GM21619 (cell line): ENCODE measurements around the gene MAP3K19.
"Not testable (repeated sequence)": the region's sequence is repeated elsewhere in the genome, so short reads cannot be mapped to it uniquely, and the experiment has no call there.

Experiments
- ATAC-seq: cut with Tn5 transposase; IDR thresholded peaks from one replicate; pipeline ENCODE4 v1.9.1; 2021; ENCODE audit not compliant: unreplicated experiment

The MAP3K19 gene, protein sequence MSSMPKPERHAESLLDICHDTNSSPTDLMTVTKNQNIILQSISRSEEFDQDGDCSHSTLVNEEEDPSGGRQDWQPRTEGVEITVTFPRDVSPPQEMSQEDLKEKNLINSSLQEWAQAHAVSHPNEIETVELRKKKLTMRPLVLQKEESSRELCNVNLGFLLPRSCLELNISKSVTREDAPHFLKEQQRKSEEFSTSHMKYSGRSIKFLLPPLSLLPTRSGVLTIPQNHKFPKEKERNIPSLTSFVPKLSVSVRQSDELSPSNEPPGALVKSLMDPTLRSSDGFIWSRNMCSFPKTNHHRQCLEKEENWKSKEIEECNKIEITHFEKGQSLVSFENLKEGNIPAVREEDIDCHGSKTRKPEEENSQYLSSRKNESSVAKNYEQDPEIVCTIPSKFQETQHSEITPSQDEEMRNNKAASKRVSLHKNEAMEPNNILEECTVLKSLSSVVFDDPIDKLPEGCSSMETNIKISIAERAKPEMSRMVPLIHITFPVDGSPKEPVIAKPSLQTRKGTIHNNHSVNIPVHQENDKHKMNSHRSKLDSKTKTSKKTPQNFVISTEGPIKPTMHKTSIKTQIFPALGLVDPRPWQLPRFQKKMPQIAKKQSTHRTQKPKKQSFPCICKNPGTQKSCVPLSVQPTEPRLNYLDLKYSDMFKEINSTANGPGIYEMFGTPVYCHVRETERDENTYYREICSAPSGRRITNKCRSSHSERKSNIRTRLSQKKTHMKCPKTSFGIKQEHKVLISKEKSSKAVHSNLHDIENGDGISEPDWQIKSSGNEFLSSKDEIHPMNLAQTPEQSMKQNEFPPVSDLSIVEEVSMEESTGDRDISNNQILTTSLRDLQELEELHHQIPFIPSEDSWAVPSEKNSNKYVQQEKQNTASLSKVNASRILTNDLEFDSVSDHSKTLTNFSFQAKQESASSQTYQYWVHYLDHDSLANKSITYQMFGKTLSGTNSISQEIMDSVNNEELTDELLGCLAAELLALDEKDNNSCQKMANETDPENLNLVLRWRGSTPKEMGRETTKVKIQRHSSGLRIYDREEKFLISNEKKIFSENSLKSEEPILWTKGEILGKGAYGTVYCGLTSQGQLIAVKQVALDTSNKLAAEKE (N-terminal part only)

DNA sequence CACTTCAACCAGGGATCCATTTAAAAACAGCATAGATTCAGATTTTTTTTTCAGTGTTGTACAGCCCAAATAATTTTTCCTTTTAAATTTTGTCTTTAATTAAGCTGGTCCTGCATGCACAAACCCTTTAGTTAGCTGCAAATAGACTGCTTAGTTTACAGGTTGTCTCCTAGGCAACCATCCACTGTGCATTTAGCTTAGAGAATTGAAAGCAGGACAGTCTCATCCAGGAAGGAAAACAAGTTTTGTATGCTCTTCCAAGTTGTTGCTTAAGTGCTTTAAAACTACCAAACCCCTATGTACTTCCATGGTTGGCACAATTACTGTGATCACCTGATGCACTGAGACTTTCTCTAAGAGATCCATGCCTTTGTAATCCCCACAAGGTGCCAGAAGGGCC lies at the start of gene MAP3K19:
TSS of gene MAP3K19 (minus strand) at position 148 of the 400 bp plus-strand sequence. CDS start 22,800 bp downstream, outside the sequence.
- ATAC-seq: no peak

DNA sequence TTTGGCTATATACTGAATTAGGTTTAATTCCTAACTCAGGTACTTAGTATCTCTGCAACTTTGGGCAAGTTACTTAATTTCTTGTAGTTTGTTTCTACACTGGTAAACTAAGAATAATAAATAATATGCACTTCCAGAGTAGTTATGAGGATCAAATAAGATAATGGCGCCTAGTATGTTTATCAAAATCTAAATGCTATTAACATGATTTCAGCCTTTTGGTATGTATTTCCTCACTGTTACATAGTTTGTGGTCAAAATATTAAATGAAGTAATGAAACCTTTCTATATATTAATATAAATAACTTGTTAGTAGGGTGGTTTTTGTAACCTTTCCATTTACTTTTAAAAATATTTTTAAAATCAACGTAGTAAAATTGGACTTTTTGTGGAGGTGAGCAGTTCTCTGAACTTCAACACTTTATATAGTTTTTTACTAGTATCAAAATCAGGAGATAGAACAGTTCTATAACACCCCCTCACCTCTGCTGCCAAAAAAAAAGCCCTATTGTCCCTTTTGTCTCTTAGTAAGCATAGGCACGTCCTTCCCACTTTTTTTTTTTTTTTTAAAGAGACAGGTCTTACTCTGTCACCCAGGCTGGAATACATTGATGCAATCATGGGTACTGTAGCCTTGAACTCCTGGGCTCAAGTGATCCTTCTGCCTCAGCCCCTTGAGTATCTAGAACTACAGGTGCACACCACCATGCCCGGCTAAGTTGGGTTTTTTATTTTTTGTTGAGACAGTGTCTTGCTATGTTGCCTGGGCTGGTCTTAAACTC lies 49.6 kb upstream of the MAP3K19 start:
- ATAC-seq: no peak

DNA sequence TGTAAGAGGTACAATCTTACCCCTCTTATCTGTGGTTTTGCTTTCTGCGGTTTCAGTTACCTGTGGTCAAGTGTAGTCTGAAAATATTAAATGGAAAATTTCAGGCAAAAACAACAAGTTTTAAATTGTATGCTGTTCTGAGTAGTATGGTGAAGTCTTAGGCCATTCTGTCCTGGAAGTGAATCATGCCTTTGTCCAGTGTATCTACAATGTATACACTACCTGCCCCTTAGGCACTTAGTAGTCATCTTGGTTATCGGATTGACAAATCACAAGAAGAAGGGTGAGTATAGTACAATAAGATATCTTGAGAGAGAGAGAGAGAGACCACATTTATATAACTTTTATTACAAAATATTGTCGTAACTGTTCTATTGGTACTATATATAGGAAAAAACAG lies 48.3 kb upstream of the MAP3K19 start:
- no peak for ATAC-seq

DNA sequence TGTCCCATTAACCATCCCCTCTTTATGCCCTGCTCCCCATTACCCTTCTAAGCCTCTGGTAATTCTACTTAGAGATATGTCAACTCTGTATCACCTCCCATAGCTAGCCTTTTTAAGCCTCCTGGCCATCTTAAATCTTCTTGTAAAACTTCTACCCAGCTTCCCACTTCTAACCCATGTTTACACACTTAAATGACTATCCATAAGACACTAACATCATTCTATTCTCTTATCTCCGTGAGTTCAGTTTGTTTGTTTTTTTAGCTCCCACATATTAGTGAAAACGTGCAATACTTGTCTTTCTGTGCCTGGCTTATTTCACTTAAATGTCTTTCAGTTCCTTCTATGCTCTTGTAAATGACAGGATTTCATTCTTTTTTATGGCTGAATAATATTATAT lies 47.3 kb upstream of the MAP3K19 start:
- ATAC-seq: no peak

DNA sequence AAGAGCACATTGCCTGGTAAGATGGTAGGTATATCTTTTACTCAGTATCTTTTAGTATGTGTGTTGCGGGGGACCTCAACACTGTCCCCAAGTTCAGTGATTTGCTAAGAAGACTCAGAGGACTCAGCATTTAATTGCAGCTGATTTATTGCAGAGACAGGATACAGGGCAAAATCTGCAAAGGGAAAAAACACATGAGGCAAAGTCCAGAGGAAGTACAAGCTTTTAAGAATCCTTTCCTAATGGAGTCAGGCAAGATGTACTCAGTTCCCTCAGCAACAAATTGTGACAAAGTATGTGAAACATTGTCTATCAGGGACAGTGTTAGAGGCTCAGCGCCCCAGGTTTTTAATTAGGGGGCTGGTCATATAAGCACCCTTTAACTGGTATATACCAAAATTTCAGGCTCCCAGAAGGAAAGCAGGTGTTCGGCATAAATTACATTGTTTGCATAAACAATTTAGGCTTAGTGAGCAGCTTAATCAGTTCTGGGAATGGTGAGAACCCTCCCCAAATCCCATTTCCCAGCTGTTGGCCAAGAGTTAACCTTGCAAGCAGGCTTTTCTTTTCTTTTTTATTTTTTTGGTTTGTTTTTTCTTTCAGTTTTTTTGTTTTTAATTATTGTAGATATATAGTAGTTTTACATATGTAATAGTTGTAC lies 46.6 kb upstream of the MAP3K19 start:
- ATAC-seq: no peak

DNA sequence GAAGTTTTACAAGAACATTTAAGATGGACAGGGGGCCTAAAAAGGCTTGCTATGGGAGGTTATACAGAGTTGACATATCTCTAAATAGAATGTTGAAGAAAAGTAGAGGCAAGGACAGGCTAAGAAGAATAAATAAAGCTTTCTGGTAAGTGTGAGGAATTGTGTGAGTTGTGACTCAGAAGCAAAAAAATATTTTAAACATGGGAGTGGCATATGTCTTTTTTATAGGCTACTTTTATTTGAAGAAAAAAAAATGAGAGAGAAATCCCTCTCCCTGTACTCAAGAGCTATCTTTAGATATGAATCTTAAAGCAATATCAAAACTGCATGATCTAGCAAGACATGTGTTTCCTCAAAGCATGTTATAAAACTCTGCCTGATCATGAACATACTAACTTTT lies 45.9 kb upstream of the MAP3K19 start:
- no peak for ATAC-seq

DNA sequence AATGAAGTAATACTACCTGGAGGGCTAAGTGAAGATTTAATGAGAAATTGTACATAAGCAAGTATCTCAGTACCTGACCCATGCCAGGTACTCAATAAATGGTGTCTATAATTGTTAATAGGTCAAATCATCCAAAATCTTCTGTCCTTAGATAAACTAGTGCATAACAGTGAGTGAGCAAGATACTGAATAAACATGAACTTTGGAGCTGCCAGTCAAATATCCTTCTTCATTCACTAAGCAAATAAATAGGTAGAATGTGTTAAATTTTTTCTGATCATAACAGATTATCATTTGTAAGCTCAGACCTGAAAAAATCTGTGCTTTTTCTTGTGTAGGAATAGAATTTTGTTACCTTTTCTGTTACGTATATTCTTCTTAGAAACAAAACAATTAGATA lies 44.4 kb upstream of the MAP3K19 start:
- ATAC-seq: no peak

DNA sequence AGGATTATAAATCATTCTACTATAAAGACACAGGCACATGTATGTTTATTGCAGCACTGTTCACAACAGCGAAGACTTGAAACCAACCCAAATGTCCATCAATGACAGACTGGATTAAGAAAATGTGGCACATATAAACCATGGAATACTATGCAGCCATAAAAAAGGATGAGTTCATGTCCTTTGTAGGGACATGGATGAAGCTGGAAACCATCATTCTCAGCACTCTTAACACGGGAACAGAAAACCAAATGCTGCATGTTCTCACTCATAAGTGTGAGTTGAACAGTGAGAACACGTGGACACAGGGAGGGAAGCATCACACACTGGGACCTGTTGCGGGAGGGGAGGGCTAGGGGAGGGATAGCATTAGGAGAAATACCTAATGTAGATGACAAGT lies 42.4 kb upstream of the MAP3K19 start:
- ATAC-seq: not testable (repeated sequence)

DNA sequence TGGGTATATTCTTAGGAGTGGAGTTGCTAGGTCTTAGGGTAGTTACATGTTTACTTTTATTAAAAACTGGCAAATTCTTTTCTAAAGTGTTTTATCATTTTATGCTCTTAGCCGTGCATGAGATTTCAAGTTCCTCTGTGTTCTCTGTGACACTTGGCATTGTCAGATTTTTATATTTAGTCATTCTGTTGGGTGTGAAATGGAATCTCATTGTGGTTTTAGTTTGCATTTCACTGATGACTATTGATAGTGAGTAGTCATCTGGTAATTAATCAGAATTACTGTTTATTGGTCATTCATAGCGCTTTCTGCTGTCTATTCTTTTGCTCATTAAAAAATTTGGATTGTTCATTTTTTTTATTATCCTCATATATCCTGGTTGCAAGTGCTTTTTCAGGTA lies 39.0 kb upstream of the MAP3K19 start:
- no peak for ATAC-seq

DNA sequence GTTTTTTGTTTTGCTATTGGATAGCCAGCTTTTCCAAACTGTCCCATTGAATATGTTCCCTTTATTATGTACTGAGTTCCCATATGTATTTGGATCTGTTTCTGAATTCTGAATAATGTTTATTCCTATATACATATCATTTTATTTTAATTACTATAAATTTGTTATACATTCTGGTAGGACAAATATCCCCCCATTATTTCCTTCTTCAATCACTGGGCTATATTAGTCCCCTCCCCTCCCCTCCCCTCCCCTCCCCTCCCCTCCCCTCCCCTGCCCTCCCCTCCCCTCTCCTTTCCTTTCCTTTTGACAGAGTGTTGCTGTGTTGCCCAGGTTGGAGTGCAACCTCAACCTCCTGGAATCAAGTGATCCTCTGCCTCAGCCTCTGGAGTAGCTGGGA lies 31.2 kb upstream of the MAP3K19 start:
- ATAC-seq: no peak

DNA sequence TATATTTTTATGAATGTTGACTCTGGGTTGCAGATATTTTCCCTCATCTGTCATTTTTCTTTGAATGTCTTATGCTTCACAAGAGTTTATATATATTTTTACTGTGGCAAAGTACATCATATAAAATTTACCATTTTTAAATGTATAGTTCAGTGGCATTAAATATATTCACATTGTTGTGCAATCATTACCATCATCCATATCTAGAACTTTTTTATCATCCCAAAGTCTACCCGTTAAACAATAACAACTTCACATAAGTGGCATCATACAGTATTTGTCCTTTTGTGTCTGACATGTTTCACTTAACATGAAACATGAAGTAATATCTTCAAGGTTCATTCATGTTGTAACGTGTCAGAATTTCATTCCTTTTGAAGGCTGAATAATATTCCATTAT lies 29.3 kb upstream of the MAP3K19 start:
- ATAC-seq: no peak

DNA sequence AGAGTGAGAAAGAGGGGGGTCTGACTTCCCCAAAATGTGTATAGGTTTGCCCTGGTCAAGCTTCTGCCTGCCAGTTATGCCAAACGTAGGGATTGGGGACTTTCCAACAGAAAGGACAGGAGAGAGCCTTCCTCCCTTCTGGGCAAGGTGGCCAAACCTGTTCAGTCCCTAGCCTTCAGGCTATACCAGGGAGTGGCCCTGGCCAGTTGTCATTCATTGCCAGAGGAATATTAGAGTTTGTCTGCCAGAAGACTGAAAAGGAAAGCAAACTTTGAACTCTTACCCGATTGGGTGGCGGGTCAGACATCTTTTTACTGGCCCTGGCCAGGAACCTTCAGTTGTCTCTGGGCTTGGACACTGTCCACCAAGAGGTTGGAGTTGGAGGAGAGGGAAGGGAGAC lies 27.0 kb upstream of the MAP3K19 start:
- no peak for ATAC-seq

DNA sequence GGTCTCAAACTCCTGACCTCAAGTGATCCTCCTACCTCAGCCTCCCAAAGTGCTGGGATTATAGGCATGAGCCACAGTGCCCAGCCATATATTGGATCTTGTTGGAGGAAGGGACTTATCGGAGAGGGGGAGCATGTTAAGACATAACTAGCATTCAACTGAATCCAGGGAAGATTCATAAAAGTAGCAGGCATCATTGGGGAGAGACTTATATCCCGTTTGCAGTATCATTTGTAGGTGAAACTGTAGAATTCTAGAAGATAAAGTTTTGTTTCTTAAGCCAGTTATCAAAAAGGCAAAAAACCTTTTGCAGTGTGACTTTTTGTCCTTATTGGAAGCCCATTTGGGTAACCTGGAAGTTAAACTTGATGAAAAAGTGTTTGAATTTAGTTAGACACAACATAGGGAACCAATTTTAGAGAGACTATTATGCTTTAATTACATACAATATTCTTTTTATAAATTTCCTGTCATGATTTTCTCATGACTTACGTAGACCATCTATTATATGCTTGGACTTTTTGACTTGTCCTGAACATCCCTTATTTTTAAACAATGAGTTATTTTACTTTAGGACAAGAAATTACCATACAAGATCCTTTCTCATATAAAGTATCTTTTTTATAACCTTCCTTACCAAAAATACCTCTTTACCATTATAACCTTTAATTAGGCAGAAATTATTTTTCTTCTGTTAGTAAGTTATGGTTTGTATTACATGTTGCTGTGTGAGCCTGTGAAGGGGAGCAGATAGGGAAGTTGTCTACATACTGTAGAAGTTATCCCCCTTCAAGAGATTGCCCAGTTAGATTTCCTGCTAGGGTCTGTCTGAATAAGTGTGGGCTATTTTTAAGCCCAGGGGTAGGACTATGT lies 25.1 kb upstream of the MAP3K19 start:
- ATAC-seq: no peak

DNA sequence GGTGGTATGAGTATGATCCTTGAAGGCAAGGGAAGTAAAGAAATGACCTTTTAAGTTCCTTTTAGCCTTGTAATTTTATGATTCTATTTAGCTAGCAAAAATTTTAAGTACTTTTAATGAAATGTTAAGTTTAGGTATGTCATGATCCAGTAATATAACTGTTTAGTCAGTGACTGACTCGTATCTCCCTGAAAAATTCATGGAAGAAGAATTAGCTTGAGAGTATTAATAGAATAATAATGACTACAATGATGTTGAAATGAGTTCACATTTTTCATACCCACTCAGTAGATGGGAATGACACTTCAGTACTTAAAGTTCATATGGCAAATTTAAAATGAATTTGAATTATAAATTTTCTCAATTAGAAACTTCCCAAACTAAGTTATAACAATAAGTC lies 19.5 kb upstream of the MAP3K19 start:
- ATAC-seq: no peak

DNA sequence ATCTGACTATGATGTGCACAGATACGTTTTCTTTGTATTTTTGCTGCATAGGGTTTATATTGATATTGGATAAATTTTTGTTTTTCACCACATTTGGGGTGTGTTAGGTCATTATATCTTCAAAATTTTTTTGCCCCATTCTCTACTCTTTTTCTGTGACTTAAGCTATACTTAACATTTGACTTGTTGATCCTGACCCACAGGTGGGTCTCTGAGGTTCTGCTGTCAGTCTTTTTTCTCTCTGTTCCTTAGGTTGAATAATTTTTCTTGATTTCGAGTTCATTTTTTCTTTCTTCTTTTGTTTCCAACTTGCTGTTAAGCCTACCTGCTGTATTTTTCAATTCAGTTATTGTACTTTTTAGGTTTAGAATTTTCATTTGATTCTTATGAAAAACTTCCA lies 16.9 kb upstream of the MAP3K19 start:
- ATAC-seq: no peak

DNA sequence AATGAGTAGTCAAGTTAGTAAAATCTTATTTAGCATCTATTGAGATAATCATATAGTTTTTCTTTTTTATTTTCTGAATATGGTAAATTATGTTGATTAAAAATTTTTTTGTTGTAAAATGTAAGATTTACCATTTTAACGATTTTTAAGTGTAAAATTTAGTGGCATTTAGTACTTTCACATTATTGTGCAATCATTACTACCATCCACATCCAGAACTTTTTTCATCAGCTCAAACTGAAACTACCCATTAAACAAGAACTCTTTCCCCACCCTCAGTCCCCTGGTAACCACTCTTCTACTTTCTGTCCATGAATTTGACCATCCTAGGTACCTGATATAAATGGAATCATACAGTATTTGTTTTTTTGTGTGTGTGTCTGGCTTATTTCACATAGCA lies 16.0 kb upstream of the MAP3K19 start:
- ATAC-seq: no peak

DNA sequence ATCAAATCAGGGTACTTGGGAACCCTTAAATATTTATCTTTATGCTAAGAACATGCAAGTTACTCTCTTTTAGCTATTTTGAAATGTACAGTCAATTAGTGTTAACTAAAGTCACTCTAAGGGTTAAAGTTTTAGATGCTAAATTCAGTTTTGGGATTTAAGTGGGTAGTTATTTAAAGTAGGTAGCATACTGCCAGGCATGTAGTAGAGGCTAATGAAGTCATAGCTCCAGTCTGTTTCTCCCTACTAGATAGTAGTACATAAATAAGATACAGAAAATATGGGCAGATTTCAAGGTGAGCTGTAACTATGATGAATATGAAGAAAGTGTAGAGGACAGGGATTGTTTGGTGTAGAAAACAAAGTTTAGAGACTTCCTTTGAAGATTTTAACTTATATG lies 12.3 kb upstream of the MAP3K19 start:
- no peak for ATAC-seq

DNA sequence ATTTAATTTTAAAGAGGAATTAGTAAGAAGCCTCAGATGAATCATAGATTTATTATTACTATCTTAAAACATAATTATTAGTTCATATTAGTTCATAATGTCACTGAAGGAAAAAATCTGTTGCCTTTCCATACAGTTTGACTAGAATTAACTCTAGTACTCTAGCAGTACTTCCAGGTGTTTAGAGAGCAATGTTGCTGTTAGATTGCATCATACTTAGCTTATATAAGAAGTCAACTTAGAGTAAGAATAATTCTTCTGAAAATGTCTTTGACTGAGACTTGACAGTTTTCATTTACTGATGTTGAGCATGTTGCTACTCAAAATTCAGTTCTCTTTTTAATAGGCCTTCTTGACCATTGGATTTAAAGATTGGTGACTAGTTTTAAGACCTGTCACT lies 9.5 kb upstream of the MAP3K19 start:
- no peak for ATAC-seq

DNA sequence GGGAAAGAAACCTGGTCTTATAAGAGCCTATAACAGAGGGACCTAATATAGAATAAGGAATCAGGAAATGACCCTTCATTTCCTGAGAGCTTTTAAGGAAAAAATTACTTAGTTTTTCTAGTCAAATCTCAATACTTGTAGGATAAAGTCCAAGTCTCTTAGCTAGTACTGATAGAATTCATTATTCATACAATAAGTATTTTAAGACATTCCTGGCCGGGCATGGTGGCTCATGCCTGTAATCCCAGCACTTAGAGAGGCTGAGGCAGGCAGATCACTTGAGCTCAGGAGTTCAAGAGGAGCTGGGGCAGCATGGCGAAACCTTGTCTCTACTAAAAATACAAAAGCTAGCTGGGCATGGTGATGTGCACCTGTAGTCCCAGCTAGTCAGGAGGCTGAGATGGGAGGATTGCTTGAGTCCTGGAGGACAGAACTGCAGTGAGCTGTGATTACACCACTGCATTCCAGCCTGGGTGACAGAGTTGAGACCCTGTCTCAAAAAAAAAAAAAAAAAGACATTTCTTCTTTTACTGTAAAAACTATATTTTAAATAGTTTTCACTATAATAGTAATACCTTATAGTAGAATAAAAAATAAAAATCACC lies 8.0 kb upstream of the MAP3K19 start:
- no peak for ATAC-seq
